22Rv1 (cell line): ENCODE results near the gene ZNF609.

Source experiments
- ZFX ChIP-seq: fragments of 450-650 bp; IDR thresholded peaks from 2 replicates; pipeline ENCODE4 v1.6.1; 2017; ENCODE audit warnings: antibody characterized with exemption, borderline replicate concordance
- TF ChIP-seq, protein P1 (sequence below): fragments of 450-650 bp; IDR thresholded peaks from 2 replicates; pipeline ENCODE4 v1.5.1; 2017; ENCODE audit warnings: mild to moderate bottlenecking

- TF ChIP-seq, protein P1, sequence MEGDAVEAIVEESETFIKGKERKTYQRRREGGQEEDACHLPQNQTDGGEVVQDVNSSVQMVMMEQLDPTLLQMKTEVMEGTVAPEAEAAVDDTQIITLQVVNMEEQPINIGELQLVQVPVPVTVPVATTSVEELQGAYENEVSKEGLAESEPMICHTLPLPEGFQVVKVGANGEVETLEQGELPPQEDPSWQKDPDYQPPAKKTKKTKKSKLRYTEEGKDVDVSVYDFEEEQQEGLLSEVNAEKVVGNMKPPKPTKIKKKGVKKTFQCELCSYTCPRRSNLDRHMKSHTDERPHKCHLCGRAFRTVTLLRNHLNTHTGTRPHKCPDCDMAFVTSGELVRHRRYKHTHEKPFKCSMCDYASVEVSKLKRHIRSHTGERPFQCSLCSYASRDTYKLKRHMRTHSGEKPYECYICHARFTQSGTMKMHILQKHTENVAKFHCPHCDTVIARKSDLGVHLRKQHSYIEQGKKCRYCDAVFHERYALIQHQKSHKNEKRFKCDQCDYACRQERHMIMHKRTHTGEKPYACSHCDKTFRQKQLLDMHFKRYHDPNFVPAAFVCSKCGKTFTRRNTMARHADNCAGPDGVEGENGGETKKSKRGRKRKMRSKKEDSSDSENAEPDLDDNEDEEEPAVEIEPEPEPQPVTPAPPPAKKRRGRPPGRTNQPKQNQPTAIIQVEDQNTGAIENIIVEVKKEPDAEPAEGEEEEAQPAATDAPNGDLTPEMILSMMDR: no peak
- no peak for TF ChIP-seq ZFX
Measured at GRCh38 chr15:64680097-64680496, 219.7 kb downstream of the ZNF609 start.
